ENCODE measurements around the gene ADAM12.

Gene ADAM12

DNA sequence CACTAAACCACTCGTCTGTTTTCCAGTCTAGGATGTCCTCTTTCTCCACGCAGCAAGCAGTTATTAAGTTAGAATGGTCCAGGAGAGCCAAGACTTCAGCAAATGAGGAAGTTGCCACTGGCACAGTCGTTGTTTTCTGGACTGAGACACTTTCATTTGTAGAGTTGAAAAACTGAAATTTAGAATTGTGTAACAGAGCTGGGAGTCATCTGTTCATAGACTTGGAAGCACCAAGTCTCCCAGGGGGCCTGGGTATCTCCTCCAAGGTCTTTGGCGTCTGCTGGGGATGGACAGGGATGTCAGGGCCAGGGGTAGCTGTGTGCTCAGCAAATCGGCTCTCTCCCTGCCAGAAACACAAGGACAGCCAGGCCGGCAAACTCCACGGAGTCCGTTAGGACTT, 283.5 kb downstream of the ADAM12 start:
- no peak for DNase-seq

DNA sequence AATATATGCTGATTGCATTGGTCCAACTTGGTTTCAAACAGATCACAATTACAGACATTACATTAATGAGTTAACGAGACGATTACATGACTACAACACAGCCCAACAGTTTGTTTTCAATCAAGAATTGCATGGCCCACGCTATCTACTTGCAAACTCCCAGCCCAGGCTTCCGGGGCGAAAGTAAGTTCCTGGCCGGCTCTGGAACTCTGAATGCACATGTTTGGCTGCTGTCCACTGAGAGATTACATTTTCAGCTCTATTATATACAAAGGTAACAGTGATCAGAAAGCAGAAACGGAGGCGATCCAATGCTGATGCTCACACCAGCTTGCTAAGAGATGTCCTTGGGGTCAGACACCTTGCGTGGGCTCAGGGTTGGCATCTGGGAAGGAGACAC, 285.6 kb downstream of the ADAM12 start:
- DNase-seq, result no peak

DNA sequence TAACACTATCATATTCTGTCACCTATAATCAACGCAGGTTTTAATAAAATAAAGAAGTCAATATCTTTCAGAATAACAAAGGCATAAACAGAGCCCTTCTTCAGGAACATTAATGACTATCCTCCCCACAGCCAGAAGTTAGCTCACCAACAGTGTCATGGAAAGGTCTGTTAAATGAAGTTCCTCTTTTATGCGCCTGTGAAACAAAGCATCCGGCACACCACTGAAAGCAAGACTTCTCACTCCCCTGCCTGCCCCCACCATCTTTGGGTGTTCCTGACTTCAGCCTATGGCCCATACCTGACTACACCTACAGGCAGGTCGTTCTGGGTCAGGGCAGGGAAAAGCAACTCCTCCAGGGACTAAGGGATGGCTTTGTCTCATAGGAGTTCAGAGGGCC, 286.5 kb downstream of the ADAM12 start:
- no peak for DNase-seq

DNA sequence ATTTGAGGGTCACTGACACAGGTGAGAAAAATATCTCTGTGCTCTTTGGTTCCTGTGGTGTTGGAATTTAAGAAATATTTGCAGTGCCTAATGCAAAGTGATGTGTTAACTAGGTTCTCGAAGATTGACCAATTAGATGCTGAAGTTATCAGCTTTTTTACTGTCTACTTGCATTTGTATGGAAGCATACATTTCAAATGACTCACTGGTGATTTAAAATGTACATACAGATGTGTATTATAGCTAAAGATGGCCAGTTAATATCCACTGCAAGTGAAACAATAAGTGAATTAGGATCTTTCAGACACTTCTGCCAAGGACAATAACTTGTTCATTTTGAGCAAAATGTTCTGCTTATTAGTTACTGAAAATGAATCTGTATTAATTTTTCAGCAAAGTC, 287.0 kb downstream of the ADAM12 start:
- no peak for DNase-seq

DNA sequence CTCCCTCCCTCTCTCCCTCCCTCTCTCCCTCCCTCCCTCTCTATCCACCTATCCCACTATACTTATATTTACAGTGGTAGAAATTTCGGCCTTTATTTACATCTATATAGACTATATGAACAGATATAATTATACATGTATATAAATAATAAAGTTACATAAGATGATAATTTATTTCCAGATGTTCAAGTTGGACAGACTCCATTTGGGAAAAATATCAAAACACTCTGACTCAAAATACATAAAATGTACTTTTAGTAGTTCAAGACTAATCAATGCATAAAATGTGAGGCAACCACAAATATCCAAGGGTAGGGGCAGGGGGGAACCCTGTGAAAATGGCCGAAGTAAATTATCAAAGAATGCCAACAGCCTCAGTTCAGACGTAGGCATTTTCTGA, 288.9 kb downstream of the ADAM12 start:
- no peak for DNase-seq

DNA sequence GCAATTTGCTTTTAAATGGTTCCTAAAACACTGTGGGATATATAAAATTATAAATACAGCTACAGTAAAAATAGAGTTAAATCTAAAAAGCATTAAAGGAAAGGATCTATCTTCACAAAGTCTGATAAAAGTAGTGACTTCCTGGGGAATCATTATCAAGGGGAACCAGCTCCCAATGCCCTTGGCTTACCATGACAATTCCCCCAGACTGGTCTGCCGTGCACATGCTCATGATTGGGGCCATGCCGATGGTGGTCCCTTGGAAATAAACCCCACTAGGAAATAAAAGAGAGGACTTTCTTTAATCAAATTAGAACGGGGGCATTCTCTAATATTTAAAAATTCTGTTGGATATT, 290.1 kb downstream of the ADAM12 start:
- DNase-seq, result no peak

DNA sequence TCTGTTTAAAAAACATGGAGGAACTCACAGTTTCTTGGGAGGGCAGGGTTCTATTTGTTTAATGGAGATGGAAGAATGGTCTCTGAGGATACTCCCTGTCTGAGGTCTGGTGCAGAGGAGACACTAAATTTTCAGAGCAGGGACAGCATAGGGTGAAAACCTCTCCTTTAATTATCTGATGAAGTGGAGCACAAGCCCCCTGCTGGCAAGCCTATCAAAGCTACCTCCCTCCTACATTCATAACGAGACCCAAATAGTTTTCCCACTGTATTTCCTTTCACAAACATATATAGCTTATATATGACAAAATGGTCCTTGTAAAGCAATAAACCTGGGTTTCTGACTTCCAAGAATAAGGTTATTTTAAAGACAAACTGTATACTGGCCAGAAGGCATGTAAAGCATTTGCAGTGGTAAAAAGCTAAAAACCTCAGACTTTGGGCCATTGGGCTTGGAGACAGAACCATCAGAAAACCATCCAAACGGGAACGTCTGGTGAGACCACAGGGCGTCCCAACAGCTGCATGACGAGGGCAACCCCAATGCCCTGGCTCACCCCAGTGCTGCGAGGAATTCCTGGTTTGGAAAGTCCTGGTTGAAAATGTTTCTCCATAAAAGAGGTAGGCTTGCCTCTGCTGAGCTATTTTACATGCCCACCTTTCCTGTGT, 290.6 kb downstream of the ADAM12 start:
- no peak for DNase-seq

DNA sequence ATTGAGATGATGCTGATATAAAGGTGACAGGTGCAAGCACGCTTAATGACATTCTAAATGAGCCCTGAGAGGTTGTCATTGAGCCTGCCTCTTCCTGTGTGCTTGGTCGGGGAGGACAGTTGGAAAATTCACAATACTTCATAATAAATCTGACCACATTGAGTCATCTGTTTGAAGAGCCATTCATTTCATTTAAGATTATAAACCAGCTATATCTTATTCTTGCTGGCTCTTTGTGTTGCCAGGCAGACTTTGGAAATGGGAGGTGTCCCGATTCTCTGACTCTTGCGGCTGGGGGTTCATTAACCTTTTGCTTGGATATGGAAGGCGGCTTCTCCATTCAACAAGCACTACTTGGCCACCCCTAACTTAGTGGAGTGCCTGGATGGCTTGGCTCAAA, 293.7 kb downstream of the ADAM12 start:
- DNase-seq, result no peak

DNA sequence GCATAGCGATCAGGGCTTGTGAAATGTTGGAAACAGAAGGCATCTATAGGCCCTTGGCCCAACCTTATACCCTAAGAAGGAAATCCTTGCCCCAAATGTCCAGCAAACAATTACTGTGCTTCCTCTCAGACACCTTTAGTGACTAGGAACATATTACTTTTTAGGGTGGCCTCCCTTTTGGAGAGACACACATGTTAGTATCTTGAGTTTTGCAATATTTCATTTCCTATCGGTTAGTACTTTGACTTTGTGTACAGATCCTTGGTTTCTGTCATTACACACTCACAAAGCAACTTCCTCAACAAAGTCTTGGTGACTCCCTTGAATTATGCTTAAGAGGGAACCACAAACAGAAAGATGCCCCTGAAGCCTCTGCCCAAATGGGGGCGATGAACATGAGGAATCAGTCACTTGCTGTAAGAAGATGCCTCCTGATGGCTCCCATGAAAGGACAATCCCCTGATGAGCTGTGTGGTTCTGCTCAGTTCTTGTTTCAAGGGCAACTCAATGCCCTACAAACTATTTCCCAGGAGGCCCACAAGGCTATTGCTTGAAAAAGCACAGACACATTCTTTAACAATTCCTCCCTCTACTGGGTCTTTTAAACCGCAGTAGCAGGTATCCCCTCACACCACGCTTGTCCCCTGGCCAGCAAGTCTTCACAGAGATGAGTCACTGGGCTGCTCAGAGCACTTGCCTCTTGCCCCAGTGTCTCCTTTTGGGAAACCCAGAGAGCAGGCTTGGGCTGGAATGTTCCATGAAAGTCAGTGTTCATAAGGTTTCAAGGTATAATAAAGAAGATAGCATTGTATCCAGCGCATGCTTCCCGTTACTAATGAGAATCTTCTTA, 295.7 kb downstream of the ADAM12 start:
- no peak for DNase-seq

DNA sequence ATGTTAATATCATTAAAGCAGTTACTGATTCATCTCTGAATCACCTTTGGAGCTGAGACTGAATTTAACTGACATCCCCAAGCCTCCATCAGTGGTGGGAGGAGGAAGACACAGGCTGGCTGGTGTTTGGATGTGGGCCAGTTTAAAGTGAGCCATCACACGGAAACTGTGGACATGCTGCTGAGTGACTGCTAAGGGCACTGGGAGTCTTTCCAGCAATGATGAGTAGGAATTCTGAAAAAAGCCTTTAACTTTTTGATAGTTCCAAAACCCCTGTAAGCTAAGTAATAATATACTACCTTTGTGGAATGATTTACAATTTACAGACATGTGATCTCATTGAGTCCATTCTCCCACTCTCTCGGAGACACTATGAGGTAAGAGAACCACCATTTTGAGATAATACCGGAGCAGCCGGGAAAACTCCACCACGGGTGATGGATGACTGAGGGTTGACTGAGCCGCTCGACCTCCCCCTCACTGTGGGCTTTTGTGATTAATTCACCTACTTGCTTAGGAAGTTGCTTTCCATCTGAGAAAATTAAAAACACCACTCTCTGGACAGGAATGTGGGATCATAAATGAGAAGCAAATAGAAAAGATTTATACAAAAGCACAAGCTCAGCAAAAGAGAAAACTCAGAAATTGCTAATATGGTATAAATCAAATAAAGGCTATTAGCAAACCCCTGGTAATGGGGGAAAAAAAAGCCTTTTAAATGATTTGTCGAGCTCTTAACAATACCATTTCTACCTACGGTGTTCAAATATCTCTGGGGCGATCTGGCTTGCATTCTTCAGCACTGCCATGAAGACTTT, 297.2 kb downstream of the ADAM12 start:
- no peak for DNase-seq

DNA sequence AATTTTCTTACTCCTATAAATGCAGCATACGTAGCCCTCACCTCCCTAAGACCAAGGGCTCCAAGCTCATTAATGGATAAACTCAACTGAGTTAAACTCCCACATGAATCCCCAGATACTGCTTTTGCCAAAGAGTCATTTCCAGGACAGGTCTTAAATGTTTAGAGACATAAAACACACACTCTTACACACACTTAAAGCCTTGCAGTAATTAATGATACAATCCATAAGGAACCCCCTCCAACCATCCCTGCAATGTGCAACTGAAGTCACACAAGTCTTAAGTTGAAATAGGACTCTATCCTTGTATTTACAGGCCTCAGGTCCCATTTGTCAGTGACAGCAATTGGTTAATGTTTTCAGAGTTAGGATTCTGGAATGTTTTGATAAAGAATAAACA, 297.8 kb downstream of the ADAM12 start:
- no peak for DNase-seq

DNA sequence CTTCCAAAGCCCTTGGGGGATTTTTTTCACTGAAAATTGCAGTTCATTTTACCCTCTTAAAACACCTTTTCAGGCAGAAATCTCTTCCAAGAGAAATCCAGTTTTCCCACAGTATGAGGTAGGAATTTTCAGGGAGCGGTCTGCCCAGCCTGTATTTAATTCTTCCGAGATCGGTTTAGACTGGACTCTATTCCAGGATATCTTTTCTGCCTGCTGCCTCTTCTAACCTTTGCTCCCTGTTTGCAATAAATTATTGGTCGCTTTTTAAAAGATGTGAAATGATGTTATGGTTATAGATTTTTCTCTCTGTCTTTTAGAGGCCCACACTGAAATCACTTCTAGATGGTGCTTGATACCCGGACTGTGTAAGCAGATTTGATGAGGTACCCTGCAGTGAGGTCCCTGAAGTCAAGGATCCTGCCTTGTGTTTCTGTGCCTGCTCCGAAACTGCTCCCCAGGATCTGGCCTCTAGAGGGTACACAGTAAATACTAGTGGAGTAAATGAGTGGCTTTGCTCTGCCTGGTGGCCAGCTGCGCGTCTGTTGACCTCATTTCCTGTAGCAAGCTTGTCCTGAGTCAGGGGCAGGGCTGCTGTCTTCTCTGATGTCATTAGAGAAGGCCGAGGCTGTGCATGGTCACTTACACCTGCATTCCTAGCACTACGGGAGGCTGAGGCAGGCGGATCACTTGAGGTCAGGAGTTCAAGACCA, 300.3 kb downstream of the ADAM12 start:
- no peak for DNase-seq

DNA sequence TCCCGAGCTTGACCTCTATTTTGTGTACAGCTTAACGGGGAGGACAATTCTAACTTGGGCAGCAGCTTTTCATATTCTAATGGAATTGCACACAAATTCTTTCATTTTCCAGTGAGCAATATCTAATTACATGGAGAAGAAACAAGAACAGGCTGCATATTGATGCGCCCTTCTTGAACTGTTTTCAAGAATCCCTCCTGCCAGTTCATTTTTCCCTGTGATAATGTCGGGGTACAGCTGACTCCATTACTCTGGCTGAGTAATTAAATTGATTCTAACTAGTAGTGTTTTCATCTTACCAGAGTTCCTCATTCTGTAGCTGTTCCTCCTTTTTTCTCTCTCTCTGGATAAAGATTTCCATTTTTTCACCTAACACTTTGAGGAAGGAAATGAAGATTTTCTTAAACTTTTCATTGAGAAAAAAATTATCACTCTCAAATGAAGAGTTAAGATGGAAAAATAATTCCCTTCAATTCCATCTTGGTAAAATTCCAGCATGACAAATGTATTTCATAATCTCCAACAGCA, 301.1 kb downstream of the ADAM12 start:
- DNase-seq, result no peak

DNA sequence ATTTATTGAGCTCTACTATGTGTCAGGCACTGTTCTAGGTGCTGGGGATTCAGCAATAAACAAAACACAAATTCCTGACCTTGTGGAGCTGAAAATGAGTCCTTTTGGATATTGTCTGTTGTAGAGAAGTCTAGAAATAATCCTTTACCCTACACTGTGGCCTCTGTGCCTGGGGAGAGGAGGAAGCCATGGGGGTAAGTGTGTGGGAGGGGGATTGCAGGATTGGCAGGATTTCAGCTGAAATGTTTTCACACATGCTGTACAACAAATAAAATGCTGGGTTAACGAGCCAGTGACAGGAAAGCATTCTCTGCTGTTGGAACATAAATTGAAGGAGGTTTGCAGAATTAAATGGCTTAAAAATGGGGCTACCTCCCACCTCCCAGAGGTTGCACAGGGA, 302.5 kb downstream of the ADAM12 start:
- no peak for DNase-seq

DNA sequence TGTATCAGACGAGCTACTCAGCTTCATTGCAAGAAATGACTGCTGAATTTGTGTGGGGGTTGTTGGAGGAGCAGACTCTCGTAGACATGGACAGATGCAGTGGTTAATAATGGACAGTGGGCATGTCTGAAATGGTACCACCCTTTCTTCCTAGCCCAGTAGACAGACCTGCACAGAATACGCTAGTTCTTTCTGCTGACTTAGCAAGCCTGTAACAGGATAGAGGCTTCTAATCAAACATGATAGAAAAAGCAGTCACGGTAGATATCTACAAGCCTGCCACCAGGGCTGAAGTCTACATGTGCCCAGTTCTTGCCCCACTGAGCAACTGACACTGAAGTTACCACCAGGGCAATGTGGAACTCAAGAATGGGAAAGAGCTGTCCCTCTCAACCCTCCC, 303.9 kb downstream of the ADAM12 start:
- no peak for DNase-seq

DNA sequence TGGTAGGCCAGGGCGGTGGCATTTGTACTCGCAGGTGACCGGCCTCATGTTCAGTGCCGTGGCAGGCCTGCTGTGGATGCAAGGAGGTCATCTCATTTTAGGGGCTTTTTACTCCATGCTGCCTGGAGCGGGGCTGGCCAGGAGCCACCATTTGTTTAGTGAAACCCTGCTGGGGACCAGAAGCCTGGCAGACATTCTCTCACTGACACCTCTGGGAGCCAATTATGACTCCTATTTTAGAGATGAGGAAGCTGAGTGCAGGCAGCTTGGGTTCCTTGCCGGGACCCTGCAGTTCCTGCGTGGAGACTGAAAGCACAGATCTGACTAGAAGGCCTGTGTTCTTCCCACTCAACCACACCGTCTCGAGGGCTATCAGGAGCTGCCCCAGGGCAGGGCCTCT, 305.3 kb downstream of the ADAM12 start:
- no peak for DNase-seq

DNA sequence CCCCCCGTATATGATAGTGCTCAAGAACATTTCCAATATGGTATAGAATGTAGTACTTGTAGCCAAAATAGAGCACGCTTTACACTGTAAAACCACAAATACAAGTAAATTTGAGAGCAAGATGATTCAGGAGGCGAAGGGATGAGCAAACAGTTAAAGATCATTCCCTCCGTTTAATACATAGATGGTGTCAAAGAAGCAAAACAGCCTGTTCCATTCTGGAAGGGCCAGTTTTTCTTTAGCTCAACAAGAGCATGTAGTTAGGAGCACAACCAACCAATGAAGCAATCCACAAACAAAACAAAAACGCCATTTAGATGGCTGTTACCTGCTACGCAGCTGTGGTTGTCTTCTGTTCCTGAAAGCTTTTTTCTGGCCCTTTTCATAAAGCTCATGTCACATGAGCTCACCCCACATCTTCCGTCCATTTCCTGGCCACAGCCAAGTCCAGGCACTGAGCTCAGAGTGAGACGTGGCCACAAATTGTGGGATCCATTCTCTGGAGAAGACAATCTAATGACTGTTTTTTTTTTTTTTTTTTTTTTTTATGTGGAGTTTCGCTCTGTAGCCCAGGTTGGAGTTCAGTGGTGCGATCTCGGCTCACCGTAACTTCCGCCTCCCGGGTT, 306.3 kb downstream of the ADAM12 start:
- no peak for DNase-seq

DNA sequence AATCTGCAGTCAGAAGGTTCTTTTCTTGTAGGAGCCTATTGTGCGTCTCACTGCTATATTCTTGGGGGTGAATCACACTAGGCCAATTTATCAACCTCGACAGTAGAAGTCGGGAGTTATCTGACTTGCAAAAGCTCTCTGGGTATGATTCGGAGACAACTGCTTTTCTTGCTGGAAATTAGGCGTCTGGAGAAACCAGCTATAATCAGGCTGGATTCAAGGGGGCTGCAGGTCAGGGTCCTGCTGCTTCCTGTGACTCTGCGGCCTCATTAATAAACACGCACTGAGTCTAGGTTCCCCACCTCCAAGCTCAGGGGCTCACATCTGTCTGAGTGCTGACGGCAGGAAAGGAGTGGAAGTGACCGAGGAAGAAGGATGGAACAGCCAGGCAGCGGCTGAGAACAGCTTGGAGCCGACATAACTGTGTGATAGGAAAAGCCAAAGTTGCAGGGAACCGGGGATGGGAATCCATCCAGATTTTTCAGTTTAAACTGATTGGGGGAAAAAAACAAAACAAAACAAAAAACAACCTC, 307.3 kb downstream of the ADAM12 start:
- DNase-seq, result no peak

DNA sequence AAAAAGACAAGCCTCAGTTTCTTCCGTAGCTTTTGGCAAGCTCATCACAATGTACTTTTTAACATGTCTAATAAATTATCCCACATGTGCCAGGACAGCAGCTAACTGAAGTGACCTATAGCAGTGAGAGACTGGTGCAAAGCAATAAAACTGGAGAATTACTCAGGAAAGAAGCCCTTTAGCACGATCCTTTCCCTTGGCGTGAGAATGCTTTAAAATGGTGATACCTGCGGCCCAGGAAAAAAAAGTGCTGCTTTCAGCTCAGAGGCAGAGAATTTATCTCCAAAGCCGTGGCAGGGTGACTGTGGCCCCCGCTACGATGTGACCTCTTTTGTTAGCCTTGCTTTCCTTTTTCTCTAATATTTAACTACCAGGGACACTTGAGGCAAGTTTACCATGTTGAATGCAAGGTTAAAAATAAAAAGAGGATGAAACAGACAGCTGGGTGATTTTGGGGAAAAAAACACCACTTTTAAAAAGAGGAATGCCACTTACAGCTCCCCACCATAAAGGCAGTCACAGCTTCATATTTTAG, 307.9 kb downstream of the ADAM12 start:
- DNase-seq, result no peak

DNA sequence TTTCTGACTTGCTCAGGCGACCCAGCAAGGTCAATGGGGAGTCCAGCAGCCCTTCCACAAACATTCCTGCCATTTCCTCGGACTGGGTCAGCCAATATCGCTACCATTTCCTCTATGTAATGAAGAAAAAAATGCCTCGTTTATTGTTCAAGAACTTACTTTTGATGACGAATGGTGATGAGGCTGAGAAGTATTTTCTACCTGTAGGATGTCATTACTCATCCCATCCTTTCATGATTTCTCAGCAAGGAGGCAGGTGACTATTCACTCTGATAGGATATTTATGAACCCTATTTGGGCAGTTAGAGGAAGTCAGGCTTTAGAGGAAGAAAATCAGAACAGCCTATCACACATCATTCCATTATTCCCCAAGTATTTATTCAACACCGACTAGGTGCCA, 313.3 kb downstream of the ADAM12 start:
- DNase-seq, result no peak

DNA sequence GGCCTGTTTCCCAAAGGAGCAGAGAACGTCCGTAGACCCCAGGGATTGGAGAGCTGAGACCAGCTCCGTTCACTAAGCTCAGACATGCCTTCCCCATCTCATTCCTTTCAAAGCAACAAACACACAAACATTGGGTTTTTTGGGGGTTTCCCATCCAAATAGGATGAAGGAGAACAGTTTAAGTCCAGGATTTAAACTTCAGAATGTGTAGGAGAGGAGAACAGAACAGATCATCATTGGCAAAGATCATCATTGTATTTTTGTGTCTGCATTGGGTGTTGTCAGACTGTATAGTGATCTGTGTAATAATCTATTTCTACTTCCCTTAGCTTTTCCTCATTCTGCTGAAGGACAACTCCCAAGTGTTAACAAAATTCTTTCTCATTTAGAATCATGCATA, 314.0 kb downstream of the ADAM12 start:
- DNase-seq, result no peak

DNA sequence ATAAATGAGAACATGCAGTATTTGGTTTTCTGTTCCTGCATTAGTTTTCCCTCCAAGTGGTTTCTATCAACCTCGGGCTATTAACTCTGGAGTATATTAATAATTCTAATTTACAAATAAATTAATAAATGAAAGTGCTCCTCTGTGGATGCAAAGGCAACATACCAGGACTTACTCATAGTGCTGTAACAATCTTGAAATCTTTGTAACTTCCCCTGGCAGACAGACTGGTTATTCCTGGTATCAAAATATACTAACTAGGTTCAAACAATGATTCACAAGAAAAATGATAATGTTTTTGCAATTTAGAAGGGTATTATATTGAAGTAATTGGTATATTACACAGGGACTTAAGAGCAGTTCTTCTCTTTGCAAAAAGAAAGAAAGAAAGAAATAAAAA, 314.7 kb downstream of the ADAM12 start:
- DNase-seq, result no peak

All from stimulated activated CD4-positive, alpha-beta T cell treated with anti-CD3 and anti-CD28 coated beads, Interleukin-4, amount 100 ng/mL, for 4 hours (primary cell).